ENCODE results near the gene EXOG.

EXOG gene

DNA sequence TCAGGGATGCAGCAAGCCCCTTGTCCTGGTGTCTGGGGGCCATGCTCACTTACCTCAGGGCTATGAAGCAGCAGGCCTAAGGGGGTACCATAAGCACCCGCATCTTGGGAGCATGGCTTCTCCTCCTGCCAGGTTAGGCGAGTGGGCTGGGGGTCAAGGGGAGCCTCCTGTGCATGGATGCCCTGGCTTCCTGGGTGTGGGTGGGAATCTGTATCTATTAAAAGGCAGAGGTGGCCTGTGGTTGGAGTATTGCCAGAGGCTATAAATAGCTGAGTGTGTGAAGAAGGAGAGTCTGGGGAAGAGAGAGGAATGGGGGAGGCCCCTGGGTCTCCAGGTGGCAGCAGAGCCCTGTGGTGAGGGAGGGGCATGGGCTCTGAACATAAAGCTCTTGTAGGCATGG is 22.9 kb upstream of the EXOG start:
- TF ChIP-seq, protein P1, sequence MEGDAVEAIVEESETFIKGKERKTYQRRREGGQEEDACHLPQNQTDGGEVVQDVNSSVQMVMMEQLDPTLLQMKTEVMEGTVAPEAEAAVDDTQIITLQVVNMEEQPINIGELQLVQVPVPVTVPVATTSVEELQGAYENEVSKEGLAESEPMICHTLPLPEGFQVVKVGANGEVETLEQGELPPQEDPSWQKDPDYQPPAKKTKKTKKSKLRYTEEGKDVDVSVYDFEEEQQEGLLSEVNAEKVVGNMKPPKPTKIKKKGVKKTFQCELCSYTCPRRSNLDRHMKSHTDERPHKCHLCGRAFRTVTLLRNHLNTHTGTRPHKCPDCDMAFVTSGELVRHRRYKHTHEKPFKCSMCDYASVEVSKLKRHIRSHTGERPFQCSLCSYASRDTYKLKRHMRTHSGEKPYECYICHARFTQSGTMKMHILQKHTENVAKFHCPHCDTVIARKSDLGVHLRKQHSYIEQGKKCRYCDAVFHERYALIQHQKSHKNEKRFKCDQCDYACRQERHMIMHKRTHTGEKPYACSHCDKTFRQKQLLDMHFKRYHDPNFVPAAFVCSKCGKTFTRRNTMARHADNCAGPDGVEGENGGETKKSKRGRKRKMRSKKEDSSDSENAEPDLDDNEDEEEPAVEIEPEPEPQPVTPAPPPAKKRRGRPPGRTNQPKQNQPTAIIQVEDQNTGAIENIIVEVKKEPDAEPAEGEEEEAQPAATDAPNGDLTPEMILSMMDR (conservative IDR thresholded peaks at IDR 0.05; ENCODE audit: control insufficient read depth, insufficient read depth, low read depth, low read length), result no peak
- no peak for DNase-seq (ENCODE audit: low read depth)

DNA sequence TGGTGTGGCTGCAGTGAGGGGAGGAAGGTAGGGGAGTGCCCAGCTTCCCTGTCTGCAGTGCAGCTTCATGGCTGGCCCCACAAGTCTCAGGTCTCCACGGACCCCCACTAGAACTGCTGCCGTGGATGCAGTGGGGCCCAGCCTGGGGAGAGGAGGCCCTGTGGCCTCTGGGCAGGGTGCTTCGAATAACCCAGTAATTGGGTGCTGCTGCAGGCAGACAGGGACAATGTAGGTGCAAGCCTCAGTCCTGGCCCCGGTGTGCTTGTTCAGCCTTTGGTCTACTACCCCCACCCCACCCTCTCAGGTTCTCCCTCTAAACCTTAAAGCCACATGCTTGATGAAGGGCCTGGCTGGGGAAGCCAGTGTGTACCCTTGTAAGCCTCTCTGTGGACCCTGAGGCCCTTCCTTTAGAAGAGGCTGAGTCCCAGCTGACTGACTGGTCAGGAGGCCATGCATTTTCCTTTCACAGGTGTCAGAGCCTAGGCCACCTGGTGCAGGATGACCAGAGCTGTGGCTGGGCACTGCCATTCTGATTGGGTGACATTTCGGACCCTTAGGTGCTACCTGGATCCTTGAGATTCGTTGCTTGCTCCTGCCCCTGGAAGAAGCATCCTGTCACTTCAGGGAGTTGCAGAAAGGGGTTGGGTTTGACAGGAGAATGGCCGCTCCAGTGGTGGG is 21.1 kb upstream of the EXOG start:
- TF ChIP-seq, protein P1 (conservative IDR thresholded peaks at IDR 0.05; ENCODE audit: control insufficient read depth, insufficient read depth, low read depth, low read length), result no peak
- no peak for DNase-seq (ENCODE audit: low read depth)

More for the DNA sequence above, 22.9 kb upstream of the EXOG start:
- H3K4me3 ChIP-seq (ENCODE audit: control insufficient read depth, low read depth, low read length), result no peak overlapping the region

DNA sequence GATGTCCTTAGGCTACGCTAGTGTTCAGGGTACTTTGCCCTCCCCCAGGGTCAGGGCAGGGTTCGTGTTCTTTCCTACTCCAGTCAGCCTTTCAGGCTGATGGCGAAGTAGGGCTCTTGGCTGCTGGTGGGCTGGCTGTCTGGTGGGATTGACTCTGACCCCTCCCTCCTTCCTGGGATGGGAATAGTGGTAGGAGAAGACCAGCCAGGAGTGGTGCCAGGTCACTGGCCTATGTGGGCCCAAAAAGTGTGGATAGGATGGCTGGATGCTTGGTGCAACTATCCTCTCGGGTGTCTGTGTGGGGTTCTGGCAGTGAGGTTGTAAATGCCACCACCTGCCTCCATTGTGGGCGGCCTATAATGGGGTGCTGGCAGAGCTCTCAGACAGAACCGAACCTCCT is 20.4 kb upstream of the EXOG start:
- no peak overlapping the region for H3K4me3 ChIP-seq (ENCODE audit: control insufficient read depth, low read depth, low read length)
- TF ChIP-seq, protein P1 (conservative IDR thresholded peaks at IDR 0.05; ENCODE audit: control insufficient read depth, insufficient read depth, low read depth, low read length), result no peak
- DNase-seq (ENCODE audit: low read depth), result no peak

More for the DNA sequence above, 21.1 kb upstream of the EXOG start:
- no peak overlapping the region for H3K4me3 ChIP-seq (ENCODE audit: control insufficient read depth, low read depth, low read length)

DNA sequence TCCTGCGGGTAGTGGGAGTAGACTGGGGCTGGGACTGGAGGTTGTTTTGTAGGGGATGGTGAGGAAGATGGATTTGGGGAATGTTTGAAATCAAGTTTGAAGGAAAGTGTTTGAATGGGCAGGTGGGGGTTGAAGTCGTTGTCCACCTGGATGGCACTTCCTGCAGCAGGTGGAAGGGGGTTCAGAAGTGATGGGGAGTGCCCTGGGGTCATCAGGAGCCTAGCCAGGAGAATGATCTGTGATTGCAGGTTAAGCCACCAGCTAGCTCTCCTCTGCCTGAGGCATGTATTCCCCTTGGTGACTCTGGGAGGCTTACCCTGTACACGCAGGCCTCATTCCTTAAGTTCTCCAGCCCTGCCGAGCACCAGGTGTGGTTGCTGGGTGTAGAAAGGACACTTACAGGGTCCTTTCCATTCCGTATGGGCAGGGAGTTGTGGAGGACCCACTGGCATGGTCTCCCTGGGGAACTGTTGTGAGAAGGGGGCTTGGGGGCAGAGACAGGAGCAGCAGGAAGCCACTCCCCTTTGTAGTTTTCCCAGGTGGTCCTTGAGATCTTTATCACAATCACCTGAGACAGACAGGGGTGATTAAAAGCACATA is 19.9 kb upstream of the EXOG start:
- TF ChIP-seq, protein P1 (conservative IDR thresholded peaks at IDR 0.05; ENCODE audit: control insufficient read depth, insufficient read depth, low read depth, low read length), result no peak
- DNase-seq (ENCODE audit: low read depth), result no peak
- no peak overlapping the region for H3K4me3 ChIP-seq (ENCODE audit: control insufficient read depth, low read depth, low read length)

DNA sequence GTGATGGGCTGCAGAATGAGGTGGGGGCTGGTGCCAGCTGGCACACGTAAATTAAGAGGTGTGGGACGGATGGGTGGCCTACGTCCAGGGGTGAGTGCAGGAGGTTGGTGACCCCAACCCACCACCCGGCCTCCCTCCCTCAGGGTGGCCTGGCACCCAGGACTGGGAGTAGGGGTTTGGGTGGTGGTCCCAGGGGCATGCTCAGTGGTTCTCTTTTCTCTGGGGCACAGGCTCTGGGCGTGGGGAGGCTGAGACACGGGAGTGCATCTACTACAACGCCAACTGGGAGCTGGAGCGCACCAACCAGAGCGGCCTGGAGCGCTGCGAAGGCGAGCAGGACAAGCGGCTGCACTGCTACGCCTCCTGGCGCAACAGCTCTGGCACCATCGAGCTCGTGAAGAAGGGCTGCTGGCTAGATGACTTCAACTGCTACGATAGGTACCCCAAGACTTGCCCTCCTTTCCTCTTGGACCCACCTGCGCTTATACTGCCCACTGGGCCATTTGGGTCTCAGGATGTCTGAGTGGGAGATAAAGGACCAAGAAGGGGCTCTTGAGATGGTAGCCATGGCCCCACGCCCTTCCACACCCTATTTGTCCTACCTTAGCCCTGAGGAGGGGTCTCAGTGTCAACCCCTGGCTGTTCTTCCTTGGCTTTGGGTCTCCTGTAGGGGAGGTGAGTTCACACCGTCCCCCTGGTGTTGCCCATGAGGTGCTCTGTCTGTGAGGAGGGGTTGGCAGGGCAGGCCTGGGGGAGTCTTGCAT is 18.9 kb upstream of the EXOG start:
- no peak for DNase-seq (ENCODE audit: low read depth)
- H3K4me3 ChIP-seq (ENCODE audit: control insufficient read depth, low read depth, low read length), result no peak overlapping the region
- TF ChIP-seq, protein P1 (conservative IDR thresholded peaks at IDR 0.05; ENCODE audit: control insufficient read depth, insufficient read depth, low read depth, low read length), result no peak

DNA sequence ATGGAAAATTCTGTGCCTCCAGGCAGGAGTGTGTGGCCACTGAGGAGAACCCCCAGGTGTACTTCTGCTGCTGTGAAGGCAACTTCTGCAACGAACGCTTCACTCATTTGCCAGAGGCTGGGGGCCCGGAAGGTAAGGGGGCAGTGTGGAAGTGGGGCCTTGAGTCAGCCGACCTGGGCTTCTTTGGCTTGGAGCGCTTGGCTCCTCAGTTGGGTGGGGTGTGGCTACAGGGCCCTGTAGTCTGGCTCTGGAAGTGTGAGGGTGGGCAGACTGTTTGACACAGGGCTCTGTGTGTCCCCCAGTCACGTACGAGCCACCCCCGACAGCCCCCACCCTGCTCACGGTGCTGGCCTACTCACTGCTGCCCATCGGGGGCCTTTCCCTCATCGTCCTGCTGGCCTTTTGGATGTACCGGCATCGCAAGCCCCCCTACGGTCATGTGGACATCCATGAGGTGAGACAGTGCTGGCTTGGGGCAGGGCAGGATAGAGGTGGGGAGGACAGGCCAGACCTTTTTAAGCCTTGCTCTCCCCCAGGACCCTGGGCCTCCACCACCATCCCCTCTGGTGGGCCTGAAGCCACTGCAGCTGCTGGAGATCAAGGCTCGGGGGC is 18.2 kb upstream of the EXOG start:
- no peak overlapping the region for H3K4me3 ChIP-seq (ENCODE audit: control insufficient read depth, low read depth, low read length)

More for the DNA sequence above, 18.2 kb upstream of the EXOG start:
- DNase-seq (ENCODE audit: low read depth), result no peak
- TF ChIP-seq, protein P1 (conservative IDR thresholded peaks at IDR 0.05; ENCODE audit: control insufficient read depth, insufficient read depth, low read depth, low read length), result no peak
